CD4-positive, alpha-beta T cell treated with Interleukin-21 for 1 hour (primary cell): ENCODE data around the gene TARM1.

ENCODE experiments used
- DNase-seq: peaks from one replicate; pipeline ENCODE4 v3.0.0-alpha.2; 2020

TARM1 gene

GRCh38 chr19:54029930-54030490 is 51.2 kb downstream of the TARM1 start:
- DNase-seq, result peak; percentile 44

- DNase-seq, result no peak
Observed at GRCh38 chr19:54029301-54029700, 51.9 kb downstream of the TARM1 start.

- no peak for DNase-seq
Observed at GRCh38 chr19:54026656-54027055, 54.5 kb downstream of the TARM1 start.

GRCh38 chr19:54024660-54025059 is 56.5 kb downstream of the TARM1 start:
- no peak for DNase-seq

- no peak for DNase-seq
Observed at GRCh38 chr19:54023191-54023590, 58.0 kb downstream of the TARM1 start.

GRCh38 chr19:54021932-54022331 is 59.2 kb downstream of the TARM1 start:
- DNase-seq, result no peak

- DNase-seq, result no peak
Observed at GRCh38 chr19:54021363-54021762, 59.8 kb downstream of the TARM1 start.
